DOHH2 (cell line): ENCODE measurements around the gene SH3BP5.

Experiments
- H3F3A ChIP-seq: fragments of 200-600 bp; sonication (generic), shearing (Covaris generic); 2 replicates; pipeline ENCODE4 v1.6.0; 2016; ENCODE audit warnings: antibody characterized with exemption, mild to moderate bottlenecking; ENCODE audit not compliant: control insufficient read depth, insufficient read depth
- H3K27ac ChIP-seq: fragments of 200-600 bp; sonication (generic); 2 replicates; pipeline ENCODE4 v1.5.1; 2014; ENCODE audit warnings: low read depth, mild to moderate bottlenecking, low read length, moderate library complexity
- H3K27me3 ChIP-seq: fragments of 200-600 bp; sonication (generic); 2 replicates; pipeline ENCODE4 v1.6.1; 2014; ENCODE audit warnings: mild to moderate bottlenecking, low read length, mixed read lengths; ENCODE audit not compliant: control insufficient read depth
- H3K36me3 ChIP-seq: fragments of 200-600 bp; sonication (generic); 2 replicates; pipeline ENCODE4 v1.6.1; 2014; ENCODE audit warnings: mild to moderate bottlenecking, low read length, moderate library complexity, mixed read lengths; ENCODE audit not compliant: control insufficient read depth
- H3K4me1 ChIP-seq: fragments of 200-600 bp; sonication (generic); 2 replicates; pipeline ENCODE4 v1.6.1; 2014; ENCODE audit warnings: mild to moderate bottlenecking, low read length, mixed read lengths; ENCODE audit not compliant: control insufficient read depth
- H3K4me2 ChIP-seq: fragments of 200-600 bp; sonication (generic); 2 replicates; pipeline ENCODE4 v1.6.0; 2014; ENCODE audit warnings: mild to moderate bottlenecking, low read length, moderate library complexity
- H3K4me3 ChIP-seq: fragments of 200-600 bp; sonication (generic); 2 replicates; pipeline ENCODE4 v1.5.1; 2014; ENCODE audit warnings: mild to moderate bottlenecking, low read length, mixed read lengths
- H3K79me2 ChIP-seq: fragments of 200-600 bp; sonication (generic); 2 replicates; pipeline ENCODE4 v1.6.1; 2014; ENCODE audit warnings: mild to moderate bottlenecking, low read length, mixed read lengths; ENCODE audit not compliant: control insufficient read depth
- H3K9me2 ChIP-seq: fragments of 200-600 bp; sonication (generic); replicated peaks from 2 replicates; pipeline ENCODE4 v1.6.1; 2014; ENCODE audit warnings: mild to moderate bottlenecking, low read length, mixed read lengths; ENCODE audit not compliant: control insufficient read depth
- H3K9me3 ChIP-seq: fragments of 200-600 bp; sonication (generic); 2 replicates; pipeline ENCODE4 v1.6.1; 2014; ENCODE audit warnings: antibody characterized with exemption, low read length, mixed read lengths; ENCODE audit not compliant: control insufficient read depth, insufficient read depth
- H4K20me1 ChIP-seq: fragments of 200-600 bp; sonication (generic); 2 replicates; pipeline ENCODE4 v1.6.0; 2014; ENCODE audit warnings: low read depth, mild to moderate bottlenecking, antibody characterized with exemption, low read length, moderate library complexity; ENCODE audit not compliant: control insufficient read depth, insufficient read depth
- CTCF ChIP-seq: fragments of 200-600 bp; sonication (generic); IDR thresholded peaks from one replicate; pipeline ENCODE4 v1.5.1; 2014; ENCODE audit warnings: antibody characterized with exemption, mild to moderate bottlenecking, low read depth, low read length; ENCODE audit not compliant: poor library complexity, severe bottlenecking
- EZH2phosphoT487 ChIP-seq: fragments of 200-600 bp; sonication (generic); IDR thresholded peaks from 2 replicates; pipeline ENCODE4 v1.6.1; 2017; ENCODE audit warnings: borderline replicate concordance, mild to moderate bottlenecking, antibody characterized with exemption, low read length, moderate library complexity, mixed read lengths

Gene SH3BP5

GRCh38 chr3:15342246-15342645 is 9.9 kb upstream of the SH3BP5 start:
- Histone ChIP-seq H3K4me1 (peaks cover 91% of the 10 kb centered on the region), H3K27me3 (no peaks in the 10 kb centered on the region)
- TF ChIP-seq EZH2phosphoT487 = no peak
- no peak for TF ChIP-seq CTCF

GRCh38 chr3:15341030-15341726 is 8.8 kb upstream of the SH3BP5 start:
- Histone ChIP-seq H3K79me2 (peaks cover 12% of the 10 kb centered on the region), H3K36me3 (no peaks in the 10 kb centered on the region), H3K4me3 (peak overlapping the region; percentile 42), H3K9me2 (no peaks in the 10 kb centered on the region), H3K9me3 (no peaks in the 10 kb centered on the region), H4K20me1 (no peaks in the 10 kb centered on the region), H3K27ac (peak overlapping the region; percentile 20; the same call in 1 of the 2 replicates), H3K4me1 (peaks cover 80% of the 10 kb centered on the region), H3K4me2 (peak overlapping the region; percentile 90), H3F3A (peaks cover 39% of the 10 kb centered on the region), H3K27me3 (no peaks in the 10 kb centered on the region)
- TF ChIP-seq CTCF (no peak), EZH2phosphoT487 (no peak)

More at GRCh38 chr3:15342246-15342645, 9.9 kb upstream of the SH3BP5 start:
- H3K36me3 ChIP-seq = no peaks in the 10 kb centered on the region
- H4K20me1 ChIP-seq = no peaks in the 10 kb centered on the region
- peaks cover 12% of the 10 kb centered on the region for H3K79me2 ChIP-seq
- H3F3A ChIP-seq = peaks cover 42% of the 10 kb centered on the region
- no peaks in the 10 kb centered on the region for H3K9me3 ChIP-seq
- H3K4me2 ChIP-seq = peak overlapping the region; percentile 90
- no peaks in the 10 kb centered on the region for H3K9me2 ChIP-seq
- H3K27ac ChIP-seq = peak overlapping the region; percentile 99
- peak overlapping the region; percentile 50 for H3K4me3 ChIP-seq

GRCh38 chr3:15339786-15340215 is 7.4 kb upstream of the SH3BP5 start:
- Histone ChIP-seq H3K9me2 (no peaks in the 10 kb centered on the region), H3K4me3 (peak overlapping the region; percentile 55), H3K4me2 (peak overlapping the region; percentile 90)

More at GRCh38 chr3:15339786-15340215, 7.4 kb upstream of the SH3BP5 start:
- H3K79me2 ChIP-seq = peaks cover 12% of the 10 kb centered on the region
- H3K27me3 ChIP-seq = no peaks in the 10 kb centered on the region
- no peaks in the 10 kb centered on the region for H3K36me3 ChIP-seq
- TF ChIP-seq EZH2phosphoT487 (no peak), CTCF (no peak)
- peaks cover 66% of the 10 kb centered on the region for H3K4me1 ChIP-seq
- peak overlapping the region; percentile 49 for H3K27ac ChIP-seq
- H3K9me3 ChIP-seq = no peaks in the 10 kb centered on the region
- no peaks in the 10 kb centered on the region for H4K20me1 ChIP-seq
- H3F3A ChIP-seq = peaks cover 26% of the 10 kb centered on the region
